ENCODE results near the gene FGFR1OP2.
"Not testable (repeated sequence)": the region's sequence is repeated elsewhere in the genome, so short reads cannot be mapped to it uniquely, and the experiment has no call there.

The FGFR1OP2 gene

GRCh38 chr12:26937863-26938700 lies at the start of gene FGFR1OP2, which contains the start of gene INTS13:
TSS of gene FGFR1OP2 (plus strand) at chr12:26938470. CDS start at chr12:26954159, 15,689 bp downstream.
TSS of gene INTS13 (minus strand) at chr12:26937981. CDS start at chr12:26936803, 1,178 bp downstream.
- peak; percentile 100 for DNase-seq
- in situ Hi-C loops (cut with HindIII; ENCODE audit: low pct_ligation_motif_present, low pct_unique_long_range_greater_than_20kb, low sequenced_read_pairs), result no loop called here

DNA sequence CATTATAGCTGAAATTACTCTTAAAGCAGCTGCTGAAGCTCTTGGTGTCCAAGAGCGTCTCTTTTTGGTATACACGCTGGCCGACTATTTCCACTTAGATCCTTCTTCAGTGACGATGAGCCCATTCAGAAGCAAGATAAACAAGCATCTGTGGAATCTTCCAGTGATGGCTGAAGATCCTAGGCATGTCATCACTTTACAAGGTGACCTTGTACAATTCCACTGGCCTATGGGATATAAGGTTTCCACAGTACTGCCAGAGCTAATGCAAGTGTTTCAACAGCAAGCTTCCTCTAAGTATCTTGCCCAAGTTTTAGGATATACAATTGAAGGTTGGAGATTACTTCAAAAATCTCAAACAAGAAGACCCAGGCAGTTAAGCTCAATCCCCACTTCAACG lies 47.5 kb upstream of the FGFR1OP2 start:
- in situ Hi-C loops (cut with HindIII; ENCODE audit: low pct_ligation_motif_present, low pct_unique_long_range_greater_than_20kb, low sequenced_read_pairs), result no loop called here
- DNase-seq, result no peak

- no peak for DNase-seq
- in situ Hi-C loops (cut with HindIII; ENCODE audit: low pct_ligation_motif_present, low pct_unique_long_range_greater_than_20kb, low sequenced_read_pairs), result no loop called here
Measured at GRCh38 chr12:26891704-26892103, 46.6 kb upstream of the FGFR1OP2 start.

DNA sequence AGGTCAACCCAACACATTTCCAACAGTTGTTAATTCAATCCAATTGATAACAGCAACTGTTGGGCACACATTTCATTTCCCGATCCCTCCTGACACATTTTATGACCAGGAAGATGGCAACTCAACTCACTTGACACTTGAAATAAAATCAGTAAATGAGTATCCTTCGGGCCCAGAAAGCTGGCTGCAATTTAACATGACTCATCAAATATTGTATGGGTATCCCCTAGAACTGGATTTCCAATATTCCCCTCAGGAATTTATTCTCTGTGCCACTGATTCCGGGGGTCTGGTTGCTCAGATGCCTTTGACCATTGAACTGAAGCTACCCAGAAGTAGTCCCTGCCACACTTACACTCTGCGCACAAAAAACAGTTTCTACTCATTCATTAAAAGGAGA lies 42.6 kb upstream of the FGFR1OP2 start:
- no peak for DNase-seq
- in situ Hi-C loops (cut with HindIII; ENCODE audit: low pct_ligation_motif_present, low pct_unique_long_range_greater_than_20kb, low sequenced_read_pairs), result no loop called here

GRCh38 chr12:26896913-26897312 lies 41.4 kb upstream of the FGFR1OP2 start:
- in situ Hi-C loops (cut with HindIII; ENCODE audit: low pct_ligation_motif_present, low pct_unique_long_range_greater_than_20kb, low sequenced_read_pairs), result no loop called here
- no peak for DNase-seq

DNA sequence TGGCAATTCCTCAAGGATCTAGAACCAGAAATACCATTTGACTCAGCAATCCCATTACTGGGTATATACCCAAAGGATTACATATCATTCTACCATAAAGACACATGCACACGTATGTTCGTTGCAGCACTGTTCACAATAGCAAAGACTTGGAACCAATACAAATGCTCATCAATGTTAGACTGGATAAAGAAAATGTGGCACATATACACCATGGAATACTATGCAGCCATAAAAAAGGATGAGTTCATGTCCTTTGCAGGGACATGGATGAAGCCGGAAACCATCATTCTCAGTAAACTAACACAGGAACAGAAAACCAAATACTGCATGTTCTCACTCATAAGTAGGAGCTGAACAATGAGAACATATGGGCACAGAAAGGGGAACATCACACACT lies 34.9 kb upstream of the FGFR1OP2 start:
- in situ Hi-C loops (cut with HindIII; ENCODE audit: low pct_ligation_motif_present, low pct_unique_long_range_greater_than_20kb, low sequenced_read_pairs); DNase-seq: not testable (repeated sequence)

GRCh38 chr12:26906024-26906423 lies 32.2 kb upstream of the FGFR1OP2 start:
- no peak for DNase-seq
- in situ Hi-C loops (cut with HindIII; ENCODE audit: low pct_ligation_motif_present, low pct_unique_long_range_greater_than_20kb, low sequenced_read_pairs), result no loop called here

GRCh38 chr12:26906704-26907103 lies 31.6 kb upstream of the FGFR1OP2 start:
- in situ Hi-C loops (cut with HindIII; ENCODE audit: low pct_ligation_motif_present, low pct_unique_long_range_greater_than_20kb, low sequenced_read_pairs), result no loop called here
- no peak for DNase-seq

DNA sequence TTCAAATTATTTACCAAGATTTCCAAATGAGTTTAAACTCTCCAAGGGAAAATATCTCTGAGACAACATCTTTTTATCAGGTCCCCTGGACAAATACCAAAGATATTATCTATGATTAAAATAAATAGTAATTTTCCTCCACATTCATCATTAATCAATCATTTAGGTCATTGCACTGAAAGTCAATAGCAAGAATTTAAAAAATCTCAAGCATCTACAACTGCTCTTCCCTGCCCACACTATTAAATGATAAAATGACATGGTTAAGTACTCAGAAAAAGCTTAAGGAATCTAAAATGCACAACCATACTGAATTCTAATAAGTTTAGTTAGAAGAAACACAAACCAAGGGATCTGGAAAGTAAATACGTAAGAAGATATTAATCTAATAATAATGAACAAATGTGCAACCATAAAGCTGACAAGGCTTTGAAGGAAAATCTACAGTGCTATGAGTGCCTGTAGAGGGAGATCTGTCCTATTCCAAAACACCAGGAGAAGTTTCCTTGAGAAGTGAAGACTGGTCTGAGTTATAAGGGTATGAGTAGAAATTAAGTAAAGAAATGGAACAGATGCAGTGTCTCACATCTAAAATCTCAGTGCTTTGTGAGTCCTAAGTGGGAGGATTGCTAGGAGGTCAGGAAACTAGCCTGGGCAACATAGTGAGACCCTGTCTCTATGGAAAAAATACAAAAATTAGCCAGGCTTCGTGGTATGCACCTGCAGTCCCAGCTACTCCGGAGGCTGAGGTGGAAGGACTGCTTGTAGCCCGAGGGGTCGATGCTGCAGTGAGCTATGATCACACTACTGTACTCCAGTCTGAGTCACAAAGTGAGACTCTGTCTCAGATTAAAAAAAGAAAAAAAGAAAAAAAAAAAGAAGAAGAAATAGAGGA lies 19.7 kb upstream of the FGFR1OP2 start:
- in situ Hi-C loops (cut with HindIII; ENCODE audit: low pct_ligation_motif_present, low pct_unique_long_range_greater_than_20kb, low sequenced_read_pairs), result no loop called here
- peak; percentile 19 for DNase-seq

DNA sequence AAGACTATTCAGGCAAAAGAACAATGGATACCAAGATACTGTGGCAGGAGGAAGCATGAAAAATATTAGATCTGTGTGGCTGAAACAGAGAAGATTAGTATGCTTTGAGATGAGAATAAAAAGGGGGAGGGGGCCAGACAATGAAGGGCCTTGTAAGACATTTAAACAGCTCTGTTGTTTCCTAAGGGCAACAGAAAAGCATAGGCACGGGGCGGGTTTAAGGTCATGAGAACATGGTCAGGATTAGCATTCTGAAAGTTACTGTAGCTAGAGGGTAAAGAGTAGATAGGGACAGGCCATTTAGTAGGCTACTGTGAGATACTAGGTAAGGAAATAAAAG lies 19.1 kb upstream of the FGFR1OP2 start:
- in situ Hi-C loops (cut with HindIII; ENCODE audit: low pct_ligation_motif_present, low pct_unique_long_range_greater_than_20kb, low sequenced_read_pairs), result no loop called here
- DNase-seq, result no peak

DNA sequence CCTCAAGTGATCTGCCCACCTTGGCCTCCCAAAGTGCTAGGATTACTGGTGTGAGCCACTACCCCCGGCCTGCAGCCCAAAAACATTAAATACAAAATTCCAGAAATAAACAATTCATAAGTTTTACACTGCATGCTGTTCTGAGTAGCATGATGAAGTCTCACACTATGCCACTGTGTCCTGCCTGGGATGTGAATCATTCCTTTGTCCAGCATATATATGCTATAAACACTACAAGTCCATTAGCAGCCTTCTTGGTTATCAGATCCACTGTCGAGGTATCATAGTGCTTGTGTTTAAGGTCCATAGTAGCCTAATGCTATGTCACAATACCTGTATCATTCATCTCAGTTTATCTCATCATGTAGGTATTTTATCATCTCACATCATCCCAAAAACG lies 16.4 kb upstream of the FGFR1OP2 start:
- in situ Hi-C loops (cut with HindIII; ENCODE audit: low pct_ligation_motif_present, low pct_unique_long_range_greater_than_20kb, low sequenced_read_pairs), result no loop called here
- no peak for DNase-seq

- no peak for DNase-seq
- in situ Hi-C loops (cut with HindIII; ENCODE audit: low pct_ligation_motif_present, low pct_unique_long_range_greater_than_20kb, low sequenced_read_pairs), result no loop called here
Measured at GRCh38 chr12:26928661-26929060, 9.6 kb upstream of the FGFR1OP2 start.

DNA sequence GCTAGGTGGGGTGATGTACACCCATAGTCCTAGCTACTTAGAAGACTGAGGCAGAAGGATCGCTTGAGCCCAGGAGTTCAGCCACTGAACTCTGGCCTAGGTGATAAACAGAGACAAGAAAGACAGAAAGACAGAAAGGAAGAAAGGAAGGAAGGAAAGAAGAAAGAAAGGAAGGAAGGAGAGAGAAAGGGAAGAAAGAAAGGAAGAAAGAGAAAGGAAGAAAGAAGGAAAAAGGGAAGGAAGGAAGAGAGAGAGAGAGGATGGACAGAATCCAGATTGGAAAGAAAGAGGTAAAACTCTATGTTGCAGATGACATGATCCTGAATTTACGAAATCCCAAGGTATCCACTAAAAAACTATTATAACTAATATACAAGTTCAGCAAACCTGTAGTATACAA lies 8.7 kb upstream of the FGFR1OP2 start:
- no peak for DNase-seq
- in situ Hi-C loops (cut with HindIII; ENCODE audit: low pct_ligation_motif_present, low pct_unique_long_range_greater_than_20kb, low sequenced_read_pairs), result no loop called here

DNA sequence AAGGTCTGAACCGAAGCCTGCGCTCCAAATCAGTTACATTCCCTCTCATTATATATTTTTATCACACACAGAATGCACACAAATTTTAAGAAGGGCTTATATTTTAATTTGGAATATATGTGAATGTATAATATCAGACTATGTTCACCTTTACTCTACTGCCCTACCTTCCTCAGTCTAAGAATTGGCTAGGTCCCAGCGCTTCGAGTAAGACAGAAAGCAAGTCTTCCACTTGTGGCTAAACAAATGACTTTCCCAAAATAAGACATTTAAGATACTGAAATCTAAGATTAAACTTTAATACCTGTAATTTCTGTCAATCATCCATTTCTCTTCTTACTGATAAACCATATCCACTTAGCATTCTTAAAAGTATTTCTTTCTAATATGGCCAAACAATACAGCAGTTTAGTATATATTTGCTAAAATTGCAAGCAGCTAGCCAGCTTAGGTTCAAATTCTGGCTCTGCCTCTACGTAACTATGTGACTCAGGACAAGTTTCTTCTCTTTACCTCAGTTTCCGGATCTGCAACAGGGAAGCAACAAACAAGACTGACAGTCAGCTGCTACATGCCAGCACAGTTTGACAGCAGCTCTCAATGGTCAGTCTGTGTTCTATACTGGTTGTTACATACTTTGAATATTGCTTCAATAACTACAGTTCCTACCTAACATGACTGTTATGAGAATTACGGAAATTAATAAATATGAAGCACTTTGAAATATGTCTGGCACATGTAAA lies 2.5 kb upstream of the FGFR1OP2 start:
- DNase-seq, result no peak
- in situ Hi-C loops (cut with HindIII; ENCODE audit: low pct_ligation_motif_present, low pct_unique_long_range_greater_than_20kb, low sequenced_read_pairs), result no loop called here

- DNase-seq, result no peak
- in situ Hi-C loops (cut with HindIII; ENCODE audit: low pct_ligation_motif_present, low pct_unique_long_range_greater_than_20kb, low sequenced_read_pairs), result no loop called here
Measured at GRCh38 chr12:26936559-26937442, 1.5 kb upstream of the FGFR1OP2 start.

- in situ Hi-C loops (cut with HindIII; ENCODE audit: low pct_ligation_motif_present, low pct_unique_long_range_greater_than_20kb, low sequenced_read_pairs), result no loop called here
- no peak for DNase-seq
Measured at GRCh38 chr12:26937443-26937862, 817 bp upstream of the FGFR1OP2 start.

DNA sequence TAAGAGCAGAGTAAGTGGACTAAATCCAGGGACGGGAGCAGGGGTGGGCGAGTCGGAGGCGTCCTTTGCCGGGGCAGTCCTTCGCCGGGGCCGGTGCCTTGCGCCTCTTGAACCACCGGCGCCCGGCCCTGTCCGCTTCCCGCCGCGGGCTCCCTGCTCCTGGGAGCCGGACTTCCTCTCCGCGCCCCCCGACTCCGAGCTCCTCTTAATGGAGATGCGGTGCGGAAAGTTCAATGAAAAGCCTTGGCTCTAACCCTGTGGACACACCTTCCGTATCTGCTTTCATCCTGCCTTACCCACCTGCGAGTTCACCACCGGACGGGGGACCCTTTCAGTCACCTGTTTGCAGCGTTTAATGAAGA lies 412 bp downstream of the FGFR1OP2 start:
- no peak for DNase-seq
- in situ Hi-C loops (cut with HindIII; ENCODE audit: low pct_ligation_motif_present, low pct_unique_long_range_greater_than_20kb, low sequenced_read_pairs), result no loop called here

GRCh38 chr12:26939192-26939832 lies 1.0 kb downstream of the FGFR1OP2 start:
- in situ Hi-C loops (cut with HindIII; ENCODE audit: low pct_ligation_motif_present, low pct_unique_long_range_greater_than_20kb, low sequenced_read_pairs), result no loop called here
- DNase-seq, result peak; percentile 32

All from ACHN (cell line).